Activated naive CD8-positive, alpha-beta T cell treated with anti-CD3 and anti-CD28 coated beads, Interleukin-2, amount 10 ng/mL, durations not matched to agents 7 days and 5 days (primary cell): ENCODE data around the gene RAB11FIP4. TPM values are rescaled to one million over a fixed set of nuclear protein-coding genes. Genes with fewer than 3 reads are reported as not detected.

Source experiments
- microRNA-seq: library from miRNA; unstranded; fragments of <30 nt; microRNA quantifications from one replicate; pipeline ENCODE4 v1.2.0, GENCODE V29; 2022
- total RNA-seq, 2 experiments: library from RNA; stranded (reverse); gene quantifications; one replicate each; pipeline ENCODE4 v1.2.3, GENCODE V29; 2021

The RAB11FIP4 gene
- total RNA-seq, 2 experiments from 2014 or later, result 38.5 to 42.0 TPM

Small RNA genes lying within 50 kb of the gene (microRNA-seq; reads per million reads assigned to microRNA genes)
- 22.4 reads per million, percentile 30 among the genes with 10 or more reads in this experiment for gene MIR193A
- gene MIR365B, result not detected
- gene MIR4725, result not detected

Other genes with a start within 250 kb of the RAB11FIP4 start
- gene OMG, start 94.4 kb upstream of the RAB11FIP4 start, total RNA-seq, result under 1 TPM; 0.62 to 0.78 TPM
- 100 to 1,000 TPM in 1 of 2 experiments, 10 to 100 TPM in 1; 88.5 to 100 TPM for gene EVI2B, start 77.6 kb upstream of the RAB11FIP4 start, total RNA-seq
- gene EVI2A, start 70.1 kb upstream of the RAB11FIP4 start, total RNA-seq, result 10 to 100 TPM; 74.9 to 78.3 TPM